ENCODE measurements around the gene ACTL6B.
"Not testable (repeated sequence)": the region's sequence is repeated elsewhere in the genome, so short reads cannot be mapped to it uniquely, and the experiment has no call there.

ACTL6B gene

GRCh38 chr7:100655908-100656674 is at the start of gene ACTL6B:
ACTL6B (minus strand) TSS chr7:100656448; CDS start chr7:100656354, 94 bp downstream.
- DNase-seq (ENCODE audit: low read depth): no peak

- DNase-seq (ENCODE audit: low read depth): peak; percentile 33
Measured at GRCh38 chr7:100705320-100705752, 49.1 kb upstream of the ACTL6B start.

GRCh38 chr7:100701089-100701488 is 44.8 kb upstream of the ACTL6B start:
- not testable (repeated sequence) for DNase-seq (ENCODE audit: low read depth)

- no peak for DNase-seq (ENCODE audit: low read depth)
Measured at GRCh38 chr7:100699018-100699417, 42.8 kb upstream of the ACTL6B start.

- DNase-seq (ENCODE audit: low read depth): no peak
Measured at GRCh38 chr7:100696123-100696521, 39.9 kb upstream of the ACTL6B start.

- DNase-seq (ENCODE audit: low read depth): no peak
Measured at GRCh38 chr7:100694098-100694745, 38.0 kb upstream of the ACTL6B start, which contains the start of gene GIGYF1. GIGYF1 (minus strand) TSS chr7:100694250; CDS start chr7:100688238, 6,012 bp downstream.

GRCh38 chr7:100693312-100694097 is 37.3 kb upstream of the ACTL6B start:
- DNase-seq (ENCODE audit: low read depth): no peak

GRCh38 chr7:100692578-100692961 is 36.3 kb upstream of the ACTL6B start:
- no peak for DNase-seq (ENCODE audit: low read depth)

GRCh38 chr7:100691676-100692577 is 35.7 kb upstream of the ACTL6B start:
- DNase-seq (ENCODE audit: low read depth): peak; percentile 48

GRCh38 chr7:100689230-100690135 is 33.2 kb upstream of the ACTL6B start:
- no peak for DNase-seq (ENCODE audit: low read depth)

- DNase-seq (ENCODE audit: low read depth): no peak
Measured at GRCh38 chr7:100688326-100688860, 32.1 kb upstream of the ACTL6B start.

GRCh38 chr7:100687751-100688300 is 31.6 kb upstream of the ACTL6B start:
- DNase-seq (ENCODE audit: low read depth): no peak

- no peak for DNase-seq (ENCODE audit: low read depth)
Measured at GRCh38 chr7:100687261-100687660, 31.0 kb upstream of the ACTL6B start.

- no peak for DNase-seq (ENCODE audit: low read depth)
Measured at GRCh38 chr7:100686822-100687211, 30.6 kb upstream of the ACTL6B start.

GRCh38 chr7:100686201-100686821 is 30.1 kb upstream of the ACTL6B start:
- DNase-seq (ENCODE audit: low read depth): no peak

- DNase-seq (ENCODE audit: low read depth): no peak
Measured at GRCh38 chr7:100685631-100686145, 29.4 kb upstream of the ACTL6B start.

GRCh38 chr7:100685049-100685605 is 28.9 kb upstream of the ACTL6B start:
- no peak for DNase-seq (ENCODE audit: low read depth)

GRCh38 chr7:100684534-100685042 is 28.3 kb upstream of the ACTL6B start:
- DNase-seq (ENCODE audit: low read depth): no peak
